ENCODE results near the gene HSPBP1.

Gene HSPBP1

DNA sequence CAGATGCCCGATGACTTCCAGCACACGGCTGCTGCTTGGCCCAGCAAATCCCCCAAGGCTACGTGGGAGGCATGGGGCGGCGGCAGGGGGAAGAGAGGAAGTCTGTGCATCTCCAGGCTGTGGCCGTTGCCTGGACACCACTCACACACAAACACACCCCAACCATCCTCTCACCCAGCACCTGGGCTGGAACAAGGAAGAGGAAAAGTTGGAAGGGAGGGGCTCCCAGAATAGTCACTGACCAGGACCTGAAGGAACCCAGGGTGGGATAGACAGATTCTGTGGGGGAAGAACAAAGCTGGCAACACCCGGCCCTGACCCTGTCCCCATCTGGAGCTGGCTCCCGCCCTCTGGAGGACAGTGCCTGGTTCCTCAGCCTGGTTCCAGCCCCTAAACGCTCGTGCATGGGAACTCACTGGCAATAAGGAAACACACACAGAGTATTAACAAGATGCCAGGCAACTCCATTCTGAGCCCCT lies 32.2 kb downstream of the HSPBP1 start:
- TF ChIP-seq, protein P1, sequence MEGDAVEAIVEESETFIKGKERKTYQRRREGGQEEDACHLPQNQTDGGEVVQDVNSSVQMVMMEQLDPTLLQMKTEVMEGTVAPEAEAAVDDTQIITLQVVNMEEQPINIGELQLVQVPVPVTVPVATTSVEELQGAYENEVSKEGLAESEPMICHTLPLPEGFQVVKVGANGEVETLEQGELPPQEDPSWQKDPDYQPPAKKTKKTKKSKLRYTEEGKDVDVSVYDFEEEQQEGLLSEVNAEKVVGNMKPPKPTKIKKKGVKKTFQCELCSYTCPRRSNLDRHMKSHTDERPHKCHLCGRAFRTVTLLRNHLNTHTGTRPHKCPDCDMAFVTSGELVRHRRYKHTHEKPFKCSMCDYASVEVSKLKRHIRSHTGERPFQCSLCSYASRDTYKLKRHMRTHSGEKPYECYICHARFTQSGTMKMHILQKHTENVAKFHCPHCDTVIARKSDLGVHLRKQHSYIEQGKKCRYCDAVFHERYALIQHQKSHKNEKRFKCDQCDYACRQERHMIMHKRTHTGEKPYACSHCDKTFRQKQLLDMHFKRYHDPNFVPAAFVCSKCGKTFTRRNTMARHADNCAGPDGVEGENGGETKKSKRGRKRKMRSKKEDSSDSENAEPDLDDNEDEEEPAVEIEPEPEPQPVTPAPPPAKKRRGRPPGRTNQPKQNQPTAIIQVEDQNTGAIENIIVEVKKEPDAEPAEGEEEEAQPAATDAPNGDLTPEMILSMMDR (IDR thresholded peaks at IDR 0.05; ENCODE audit: low read depth, low read length): no peak; the same call in 1 of the 2 replicates
- peak; percentile 4 for DNase-seq (ENCODE audit: extremely low read depth, low read depth)

DNA sequence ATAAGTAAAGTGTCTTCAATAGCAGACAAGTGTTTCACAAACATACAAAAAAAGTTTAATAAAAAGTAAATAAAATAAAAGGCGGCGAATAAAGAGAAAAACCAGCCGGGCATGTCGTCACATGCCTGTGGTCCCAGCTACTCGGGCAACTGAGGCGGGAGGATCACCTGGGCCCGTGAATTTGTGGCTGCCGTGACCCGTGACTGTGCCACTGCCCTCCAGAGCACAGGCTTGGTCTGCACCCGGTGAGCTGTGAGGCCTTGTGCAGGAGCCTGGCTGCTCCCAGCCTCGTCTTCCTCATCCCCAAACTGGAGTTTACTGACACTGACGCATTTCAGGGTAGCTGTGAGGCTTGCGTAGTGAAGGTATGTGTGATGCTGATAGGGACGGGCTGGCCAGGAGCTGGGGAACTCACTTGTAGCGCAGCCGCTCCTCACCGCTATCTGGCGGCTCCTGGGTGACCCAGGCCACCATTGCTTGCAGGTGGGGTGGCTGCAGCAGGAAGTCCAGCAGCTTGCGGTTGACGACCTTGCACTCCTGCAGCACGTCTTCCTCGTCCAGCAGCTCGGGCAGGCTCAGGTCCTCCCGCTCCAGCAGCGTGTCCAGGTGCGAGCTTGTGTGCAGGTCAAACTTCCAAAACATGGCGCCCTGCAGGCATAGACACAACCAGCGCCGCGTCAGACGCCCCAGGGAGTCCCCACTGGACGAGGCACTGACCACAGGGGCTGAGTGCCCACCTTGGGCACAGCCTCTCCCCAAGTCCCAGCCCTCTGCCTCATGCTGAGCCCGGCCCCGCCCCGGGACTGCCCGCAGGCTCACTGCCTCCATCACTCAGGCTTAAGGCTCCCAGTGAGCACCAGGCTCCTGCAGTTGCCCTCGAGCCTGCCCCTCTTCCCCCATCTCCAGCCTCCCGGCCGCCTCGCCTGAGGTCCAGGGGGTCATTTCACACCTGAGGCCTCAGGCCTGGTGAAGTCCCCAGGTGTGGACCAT lies 33.2 kb downstream of the HSPBP1 start:
- no peak for DNase-seq (ENCODE audit: extremely low read depth, low read depth)
- TF ChIP-seq, protein P1 (IDR thresholded peaks at IDR 0.05; ENCODE audit: low read depth, low read length): no peak

DNA sequence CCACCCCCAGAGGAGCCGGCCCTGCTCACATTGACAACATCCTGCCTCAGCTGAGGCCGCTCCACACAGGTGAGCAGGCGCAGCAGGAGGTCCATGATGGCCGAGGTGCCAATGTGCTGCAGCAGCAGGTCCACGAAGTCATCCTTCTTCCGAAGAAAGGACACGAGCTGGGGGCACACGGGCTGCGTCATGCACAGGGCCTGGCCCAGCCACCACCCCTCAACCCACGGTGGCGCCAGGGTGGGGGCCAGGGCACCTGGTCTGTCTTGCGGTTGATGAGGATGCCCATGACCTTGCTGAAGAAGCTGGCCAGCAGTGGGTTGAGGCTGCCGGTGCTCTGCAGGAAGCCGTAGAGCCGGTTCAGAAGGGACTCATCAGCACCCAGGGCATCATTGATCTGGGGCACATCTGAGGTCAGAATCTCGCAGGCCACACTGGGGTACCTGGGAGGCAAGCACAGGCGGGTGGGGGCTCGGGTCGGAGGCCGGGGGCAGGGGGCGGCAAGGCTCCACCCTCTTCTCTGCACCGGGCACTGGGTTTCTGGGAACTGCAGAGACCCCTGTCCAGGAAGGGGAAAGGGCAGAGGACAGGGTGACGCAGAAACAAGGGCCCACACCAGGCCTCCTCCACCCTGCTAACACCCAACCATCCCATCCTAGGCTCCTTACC lies 34.5 kb downstream of the HSPBP1 start:
- DNase-seq (ENCODE audit: extremely low read depth, low read depth): no peak
- TF ChIP-seq, protein P1 (IDR thresholded peaks at IDR 0.05; ENCODE audit: low read depth, low read length): no peak

DNA sequence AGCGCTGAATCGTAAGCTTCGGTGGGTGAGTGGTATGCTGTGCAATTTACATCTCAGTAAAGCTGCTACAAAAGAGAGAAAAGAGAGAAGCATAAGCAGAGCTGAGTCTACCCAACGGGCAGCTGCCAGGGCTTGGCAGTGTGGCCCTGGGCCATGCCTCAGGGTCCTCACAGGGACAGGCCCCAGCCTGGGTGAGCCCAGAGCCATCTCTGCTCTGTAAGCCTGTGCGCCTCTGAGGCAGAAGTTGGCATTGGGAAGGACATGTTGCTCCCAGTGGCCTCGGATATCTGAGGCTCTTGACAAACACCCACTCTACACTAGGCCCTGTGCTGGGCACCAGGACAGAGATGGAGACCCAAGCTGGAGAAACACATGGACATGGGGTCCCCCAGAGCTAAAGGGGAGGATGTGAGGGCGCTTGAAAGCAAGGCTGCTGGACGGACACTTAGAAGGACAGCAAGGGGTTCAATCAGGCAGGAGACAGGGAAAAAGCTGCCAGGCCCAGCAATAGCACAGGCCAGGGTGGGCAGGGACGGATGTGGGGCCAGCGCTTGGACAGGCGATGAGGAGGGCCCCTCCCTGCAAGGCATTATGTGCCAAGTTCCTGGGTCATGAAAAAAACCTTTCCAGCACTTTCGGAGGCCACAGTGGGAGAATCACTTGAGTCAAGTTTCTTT lies 35.8 kb downstream of the HSPBP1 start:
- DNase-seq (ENCODE audit: extremely low read depth, low read depth): no peak
- TF ChIP-seq, protein P1 (IDR thresholded peaks at IDR 0.05; ENCODE audit: low read depth, low read length): no peak

DNA sequence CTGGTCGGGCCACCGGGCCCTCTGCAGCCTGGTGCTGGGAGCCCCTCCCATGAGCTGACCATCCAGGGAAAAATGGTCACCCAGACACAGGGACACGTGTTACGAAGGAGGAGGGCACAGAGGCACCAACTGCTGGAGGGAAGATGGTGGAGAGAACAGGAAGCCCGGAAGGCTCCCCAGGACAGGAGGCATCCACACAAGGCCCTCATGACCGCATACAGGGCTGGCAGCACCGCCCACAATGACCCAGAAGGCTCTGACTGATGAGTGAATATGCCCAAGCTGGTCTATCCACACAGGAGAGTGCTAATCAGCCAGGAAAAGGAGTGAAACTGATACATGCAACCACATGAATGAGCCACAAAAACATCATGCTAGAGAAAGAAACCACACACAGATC lies 37.4 kb downstream of the HSPBP1 start:
- no peak for DNase-seq (ENCODE audit: extremely low read depth, low read depth)
- TF ChIP-seq, protein P1 (IDR thresholded peaks at IDR 0.05; ENCODE audit: low read depth, low read length): no peak

DNA sequence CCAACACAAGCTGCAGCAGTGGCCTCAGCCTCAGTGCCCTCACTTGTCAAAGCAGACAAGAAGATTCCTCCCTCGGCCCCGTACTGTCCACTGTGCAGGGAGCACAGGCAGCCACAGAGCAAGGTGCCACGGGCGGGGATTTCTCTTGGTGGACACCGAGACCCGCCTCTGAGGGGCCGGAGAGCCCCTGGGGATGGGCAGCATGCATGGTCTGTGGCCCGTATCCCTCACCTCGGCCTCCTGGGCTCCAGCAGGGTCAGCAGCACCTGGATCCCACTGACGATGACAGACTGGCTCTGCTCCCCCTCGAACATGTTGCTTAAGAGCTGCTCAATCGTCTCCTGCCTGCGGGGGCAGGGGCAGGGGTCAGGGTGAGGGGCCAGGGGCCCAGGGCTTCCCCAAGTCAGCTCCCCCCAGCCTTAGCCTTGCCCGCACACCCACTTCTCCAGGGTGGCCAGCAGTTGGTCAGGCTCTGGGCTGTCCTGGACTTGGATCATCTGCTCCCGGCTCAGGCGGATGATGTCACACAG lies 37.9 kb downstream of the HSPBP1 start:
- no peak for DNase-seq (ENCODE audit: extremely low read depth, low read depth)
- TF ChIP-seq, protein P1 (IDR thresholded peaks at IDR 0.05; ENCODE audit: low read depth, low read length): no peak

Measured in AG09319 (cell line).